Uterus (tissue), 4 donors: ENCODE data around the gene PACRG. TPM values are rescaled to one million over a fixed set of nuclear protein-coding genes. Genes with fewer than 3 reads are reported as not detected.

Experiments used
- DNase-seq, 2 donors: peaks; one replicate each; pipeline ENCODE4 v3.0.0-alpha.2; 2019 to 2020
- H3K27ac ChIP-seq, 2 donors: fragments of 200-600 bp; sonication (generic); 1 replicate in 1 of 2; 2 replicates in 1 of 2; pipeline ENCODE4 v1.5.1; 2016 to 2018
- H3K27me3 ChIP-seq, 2 donors: fragments of 200-600 bp; sonication (generic); one replicate each; pipeline ENCODE4 v1.5.1; 2018 to 2019; ENCODE audit warnings: control low read depth in 1 of 2
- H3K36me3 ChIP-seq, 2 donors: fragments of 200-600 bp; sonication (generic); one replicate each; pipeline ENCODE4 v1.5.1; 2019; ENCODE audit warnings: control low read depth in 1 of 2
- H3K4me1 ChIP-seq, 2 donors: fragments of 200-600 bp; sonication (generic); one replicate each; pipeline ENCODE4 v1.5.1; 2018 to 2019; ENCODE audit warnings: control low read depth in 1 of 2
- H3K4me3 ChIP-seq, 2 donors: fragments of 200-600 bp; sonication (generic); 1 replicate in 1 of 2; 2 replicates in 1 of 2; pipeline ENCODE4 v1.5.1; 2018 to 2019; ENCODE audit warnings: mild to moderate bottlenecking in 1 of 2
- H3K9me3 ChIP-seq, 2 donors: fragments of 200-600 bp; sonication (generic); one replicate each; pipeline ENCODE4 v1.5.1; 2019; ENCODE audit warnings: control low read depth in 1 of 2
- POLR2A ChIP-seq, 2 donors: fragments of 450-650 bp; IDR thresholded peaks; one replicate each; pipeline ENCODE4 v1.6.1; 2016; ENCODE audit warnings: antibody characterized with exemption in 2 of 2, mild to moderate bottlenecking in 1 of 2, moderate library complexity in 1 of 2
- intact Hi-C: fragments of 100-400 bp; cut with DNase I; formaldehyde crosslinking; loops from one replicate; pipeline ENCODE4 v1.15.1; 2023; ENCODE audit warnings: low total_unique reads
- total RNA-seq, 4 donors: library from RNA; depleted of rRNA in 3 of 4; stranded (reverse); fragments of >200 nt in 3 of 4; gene quantifications; one replicate each; pipeline versions ENCODE4 v1.1.0 to v1.2.4, GENCODE V29; 2014 to 2023
- TF ChIP-seq, protein P1 (sequence below), 4 experiments: fragments of 200-600 bp in 2 of 4; fragments of 450-650 bp in 2 of 4; sonication (generic) in 2 of 4; IDR thresholded peaks; one replicate each; pipeline ENCODE4 v1.5.1; 2016 to 2019; ENCODE audit warnings: antibody characterized with exemption in 4 of 4, mild to moderate bottlenecking in 2 of 4, moderate library complexity in 1 of 4
- donor health status: DM: yes; HTN: yes; CAD: no.

PACRG gene
- total RNA-seq, 4 donors from 2014 or later: 4.6 to 12.3 (median 7.5) TPM

- Histone ChIP-seq H3K4me1 (no peaks in the 10 kb centered on the region), H3K36me3 (no peaks in the 10 kb centered on the region), H3K27me3 (no peaks in the 10 kb centered on the region), H3K27ac (no peak overlapping the region), H3K4me3 (no peak overlapping the region), H3K9me3 (no peaks in the 10 kb centered on the region)
- DNase-seq: no peak
- TF ChIP-seq, protein P1, sequence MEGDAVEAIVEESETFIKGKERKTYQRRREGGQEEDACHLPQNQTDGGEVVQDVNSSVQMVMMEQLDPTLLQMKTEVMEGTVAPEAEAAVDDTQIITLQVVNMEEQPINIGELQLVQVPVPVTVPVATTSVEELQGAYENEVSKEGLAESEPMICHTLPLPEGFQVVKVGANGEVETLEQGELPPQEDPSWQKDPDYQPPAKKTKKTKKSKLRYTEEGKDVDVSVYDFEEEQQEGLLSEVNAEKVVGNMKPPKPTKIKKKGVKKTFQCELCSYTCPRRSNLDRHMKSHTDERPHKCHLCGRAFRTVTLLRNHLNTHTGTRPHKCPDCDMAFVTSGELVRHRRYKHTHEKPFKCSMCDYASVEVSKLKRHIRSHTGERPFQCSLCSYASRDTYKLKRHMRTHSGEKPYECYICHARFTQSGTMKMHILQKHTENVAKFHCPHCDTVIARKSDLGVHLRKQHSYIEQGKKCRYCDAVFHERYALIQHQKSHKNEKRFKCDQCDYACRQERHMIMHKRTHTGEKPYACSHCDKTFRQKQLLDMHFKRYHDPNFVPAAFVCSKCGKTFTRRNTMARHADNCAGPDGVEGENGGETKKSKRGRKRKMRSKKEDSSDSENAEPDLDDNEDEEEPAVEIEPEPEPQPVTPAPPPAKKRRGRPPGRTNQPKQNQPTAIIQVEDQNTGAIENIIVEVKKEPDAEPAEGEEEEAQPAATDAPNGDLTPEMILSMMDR (IDR thresholded peaks at IDR 0.05): no peak
- no peak for TF ChIP-seq POLR2A (IDR thresholded peaks at IDR 0.05)
- intact Hi-C loops: no loop called here
Observed at GRCh38 chr6:163053667-163054344, 326.0 kb downstream of the PACRG start.

GRCh38 chr6:163054641-163055040 lies 326.9 kb downstream of the PACRG start:
- TF ChIP-seq, protein P1 (IDR thresholded peaks at IDR 0.05): no peak
- TF ChIP-seq POLR2A (IDR thresholded peaks at IDR 0.05): no peak
- no peak overlapping the region for H3K27ac ChIP-seq
- no peaks in the 10 kb centered on the region for H3K4me1 ChIP-seq
- no peaks in the 10 kb centered on the region for H3K9me3 ChIP-seq
- intact Hi-C loops: no loop called here
- no peak for DNase-seq
- no peaks in the 10 kb centered on the region for H3K36me3 ChIP-seq
- no peak overlapping the region for H3K4me3 ChIP-seq
- H3K27me3 ChIP-seq: no peaks in the 10 kb centered on the region

- no peaks in the 10 kb centered on the region for H3K36me3 ChIP-seq
- intact Hi-C loops: no loop called here
- no peaks in the 10 kb centered on the region for H3K27me3 ChIP-seq
- no peak for TF ChIP-seq POLR2A (IDR thresholded peaks at IDR 0.05)
- TF ChIP-seq, protein P1 (IDR thresholded peaks at IDR 0.05): no peak
- H3K4me3 ChIP-seq: no peak overlapping the region
- no peak overlapping the region for H3K27ac ChIP-seq
- H3K9me3 ChIP-seq: no peaks in the 10 kb centered on the region
- no peak for DNase-seq
- H3K4me1 ChIP-seq: no peaks in the 10 kb centered on the region
Observed at GRCh38 chr6:163057260-163057659, 329.5 kb downstream of the PACRG start.

GRCh38 chr6:163062790-163063189 lies 335.0 kb downstream of the PACRG start:
- no peak overlapping the region for H3K27ac ChIP-seq
- H3K9me3 ChIP-seq: no peaks in the 10 kb centered on the region
- TF ChIP-seq, protein P1 (IDR thresholded peaks at IDR 0.05): no peak
- TF ChIP-seq POLR2A (IDR thresholded peaks at IDR 0.05): no peak
- no peak overlapping the region for H3K4me3 ChIP-seq
- intact Hi-C loops: no loop called here
- H3K27me3 ChIP-seq: no peaks in the 10 kb centered on the region
- no peaks in the 10 kb centered on the region for H3K4me1 ChIP-seq
- no peaks in the 10 kb centered on the region for H3K36me3 ChIP-seq
- DNase-seq: no peak

DNA sequence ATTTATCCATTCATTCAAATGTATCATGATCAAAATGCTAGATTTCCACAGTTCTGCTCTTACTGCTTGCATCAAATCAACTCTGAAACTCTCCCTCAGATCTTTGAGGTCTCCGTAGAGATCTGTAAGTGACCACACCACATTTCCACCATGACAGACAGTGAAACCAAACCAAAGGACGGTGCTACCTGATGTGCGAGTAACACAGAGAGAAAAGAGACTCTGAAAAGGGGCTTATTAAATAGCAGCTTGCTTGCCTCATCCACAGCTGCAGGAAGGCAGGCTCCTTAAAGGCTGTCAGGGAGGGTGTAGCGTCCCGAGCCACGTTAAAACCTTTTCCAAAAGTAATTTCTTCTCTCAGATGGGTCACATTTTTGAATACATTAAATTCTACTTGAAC lies 335.8 kb downstream of the PACRG start:
- no peak for DNase-seq
- Histone ChIP-seq H3K27ac (no peak overlapping the region), H3K4me1 (no peaks in the 10 kb centered on the region), H3K27me3 (no peaks in the 10 kb centered on the region), H3K36me3 (no peaks in the 10 kb centered on the region), H3K4me3 (no peak overlapping the region), H3K9me3 (no peaks in the 10 kb centered on the region)
- TF ChIP-seq, protein P1 (IDR thresholded peaks at IDR 0.05): no peak
- no peak for TF ChIP-seq POLR2A (IDR thresholded peaks at IDR 0.05)
- intact Hi-C loops: no loop called here
